ENCODE measurements around the gene ZNF662. TPM values are rescaled to one million over a fixed set of nuclear protein-coding genes. Genes with fewer than 3 reads are reported as not detected.
A peak's percentile ranks its signal among the peaks of the same experiment; 100 is the strongest.

The ZNF662 gene
- total RNA-seq, 2 experiments from 2014 or later, result not detected

DNA sequence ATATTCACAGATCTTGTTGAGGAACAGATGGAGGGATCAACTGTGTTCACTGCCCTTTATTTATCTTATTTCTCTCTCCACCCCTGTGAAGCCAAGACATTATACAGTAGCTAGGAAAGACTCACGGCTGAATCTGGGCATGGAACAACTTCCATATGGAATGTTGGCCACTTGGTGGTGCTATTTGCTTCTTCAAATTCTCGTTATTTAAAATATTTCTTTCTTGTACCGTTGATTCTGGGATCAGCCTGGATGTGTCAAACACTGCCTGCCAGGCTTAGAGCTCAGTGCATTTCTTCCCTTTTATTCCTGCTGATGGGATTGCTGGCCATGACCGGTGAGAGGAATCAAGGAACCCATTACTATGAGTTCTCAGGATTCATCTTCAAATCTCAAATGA is 55.7 kb downstream of the ZNF662 start:
- Histone ChIP-seq H3K36me3 (ENCODE audit: insufficient read depth, low read length) (no peaks in the 10 kb centered on the region), H3K9me3 (ENCODE audit: low read length) (no peaks in the 10 kb centered on the region), H3K4me2 (ENCODE audit: low read length) (no peak overlapping the region), H2AFZ (ENCODE audit: low read length) (no peak overlapping the region), H4K20me1 (ENCODE audit: insufficient read depth, low read length) (no peaks in the 10 kb centered on the region), H3K27ac (ENCODE audit: low read depth, low read length, poor library complexity, severe bottlenecking) (no peak overlapping the region), H3K79me2 (ENCODE audit: insufficient read depth, low read depth, low read length) (no peaks in the 10 kb centered on the region), H3K4me3 (ENCODE audit: low read depth, low read length, poor library complexity, severe bottlenecking) (no peak overlapping the region), H3K4me1 (ENCODE audit: insufficient read depth, low read length, poor library complexity, severe bottlenecking) (no peaks in the 10 kb centered on the region), H3K9me2 (ENCODE audit: insufficient read depth, low read length) (no peaks in the 10 kb centered on the region)
- ChIA-PET CTCF (ENCODE audit: unreplicated experiment) (no interaction called here), POLR2A (interaction anchor here (0.7 to 1.3 kb wide), 4 partner anchors 19 to 477 kb away, joined by 3 read pairs; no protein-coding TSS in a partner anchor)
- BruUV-seq (replicated peaks), result no TSS peak
- no peak for TF ChIP-seq EZH2phosphoT487 (IDR thresholded peaks at IDR 0.05; ENCODE audit: borderline replicate concordance, low read depth, low read length)
- peak; percentile 75 for TF ChIP-seq CTCF (conservative IDR thresholded peaks at IDR 0.05; ENCODE audit: low read length)
- peak; percentile 19 for DNase-seq (ENCODE audit: low spot score)
- intact Hi-C loops (cut with micrococcal nuclease; ENCODE audit: unreplicated experiment), result loop anchor here (10.0 kb wide), 2 partner anchors 413 to 543 kb away; no protein-coding TSS in a partner anchor

GRCh38 chr3:42963269-42963668 is 57.3 kb downstream of the ZNF662 start:
- POLR2A ChIA-PET, result no interaction called here
- intact Hi-C loops (cut with micrococcal nuclease; ENCODE audit: unreplicated experiment), result loop anchor here (10.0 kb wide), 2 partner anchors 412 to 542 kb away; no protein-coding TSS in a partner anchor

More at GRCh38 chr3:42963269-42963668, 57.3 kb downstream of the ZNF662 start:
- no peaks in the 10 kb centered on the region for H3K9me3 ChIP-seq (ENCODE audit: low read length)
- no peaks in the 10 kb centered on the region for H3K9me2 ChIP-seq (ENCODE audit: insufficient read depth, low read length)
- H3K27ac ChIP-seq (ENCODE audit: low read depth, low read length, poor library complexity, severe bottlenecking), result no peak overlapping the region
- no peak overlapping the region for H3K4me3 ChIP-seq (ENCODE audit: low read depth, low read length, poor library complexity, severe bottlenecking)
- no peak for TF ChIP-seq EZH2phosphoT487 (IDR thresholded peaks at IDR 0.05; ENCODE audit: borderline replicate concordance, low read depth, low read length)
- no peak for TF ChIP-seq CTCF (conservative IDR thresholded peaks at IDR 0.05; ENCODE audit: low read length)
- no peaks in the 10 kb centered on the region for H3K79me2 ChIP-seq (ENCODE audit: insufficient read depth, low read depth, low read length)
- BruUV-seq (replicated peaks), result no TSS peak
- CTCF ChIA-PET (ENCODE audit: unreplicated experiment), result no interaction called here
- DNase-seq (ENCODE audit: low spot score), result no peak
- no peak overlapping the region for H2AFZ ChIP-seq (ENCODE audit: low read length)
- H3K4me2 ChIP-seq (ENCODE audit: low read length), result no peak overlapping the region
- H3K4me1 ChIP-seq (ENCODE audit: insufficient read depth, low read length, poor library complexity, severe bottlenecking), result no peaks in the 10 kb centered on the region
- H4K20me1 ChIP-seq (ENCODE audit: insufficient read depth, low read length), result no peaks in the 10 kb centered on the region
- H3K36me3 ChIP-seq (ENCODE audit: insufficient read depth, low read length), result no peaks in the 10 kb centered on the region

Measured in OCI-LY7 (cell line).